NB4 (cell line): ENCODE results near the gene BRD2.
A peak's percentile ranks its signal among the peaks of the same experiment; 100 is the strongest.

Source experiments
- DNase-seq: peaks from one replicate; pipeline ENCODE4 v3.0.0; 2010; ENCODE audit warnings: low read depth
- H3K4me3 ChIP-seq: one replicate; pipeline ENCODE4 v1.5.1; 2011; ENCODE audit warnings: mild to moderate bottlenecking, low read depth, low read length, moderate library complexity
- MYC ChIP-seq: IDR thresholded peaks from 2 replicates; pipeline ENCODE4 v1.6.1; 2011; ENCODE audit warnings: low read depth, low read length
- POLR2A ChIP-seq: IDR thresholded peaks from 2 replicates; pipeline ENCODE4 v1.6.1; 2011; ENCODE audit warnings: mild to moderate bottlenecking; ENCODE audit not compliant: insufficient read length; ENCODE audit errors: extremely low read depth
- TF ChIP-seq, protein P1 (sequence below): IDR thresholded peaks from one replicate; pipeline ENCODE4 v1.5.1; 2012; ENCODE audit warnings: low read depth, low read length
- TF ChIP-seq, protein P2 (sequence below): IDR thresholded peaks from 2 replicates; pipeline ENCODE4 v1.6.1; 2011; ENCODE audit warnings: low read depth, low read length

The BRD2 gene

GRCh38 chr6:32983493-32983848 lies 15.1 kb downstream of the BRD2 start:
- peak; percentile 19 for DNase-seq
- H3K4me3 ChIP-seq = no peak overlapping the region
- TF ChIP-seq, protein P1, sequence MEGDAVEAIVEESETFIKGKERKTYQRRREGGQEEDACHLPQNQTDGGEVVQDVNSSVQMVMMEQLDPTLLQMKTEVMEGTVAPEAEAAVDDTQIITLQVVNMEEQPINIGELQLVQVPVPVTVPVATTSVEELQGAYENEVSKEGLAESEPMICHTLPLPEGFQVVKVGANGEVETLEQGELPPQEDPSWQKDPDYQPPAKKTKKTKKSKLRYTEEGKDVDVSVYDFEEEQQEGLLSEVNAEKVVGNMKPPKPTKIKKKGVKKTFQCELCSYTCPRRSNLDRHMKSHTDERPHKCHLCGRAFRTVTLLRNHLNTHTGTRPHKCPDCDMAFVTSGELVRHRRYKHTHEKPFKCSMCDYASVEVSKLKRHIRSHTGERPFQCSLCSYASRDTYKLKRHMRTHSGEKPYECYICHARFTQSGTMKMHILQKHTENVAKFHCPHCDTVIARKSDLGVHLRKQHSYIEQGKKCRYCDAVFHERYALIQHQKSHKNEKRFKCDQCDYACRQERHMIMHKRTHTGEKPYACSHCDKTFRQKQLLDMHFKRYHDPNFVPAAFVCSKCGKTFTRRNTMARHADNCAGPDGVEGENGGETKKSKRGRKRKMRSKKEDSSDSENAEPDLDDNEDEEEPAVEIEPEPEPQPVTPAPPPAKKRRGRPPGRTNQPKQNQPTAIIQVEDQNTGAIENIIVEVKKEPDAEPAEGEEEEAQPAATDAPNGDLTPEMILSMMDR = no peak
- TF ChIP-seq, protein P2, sequence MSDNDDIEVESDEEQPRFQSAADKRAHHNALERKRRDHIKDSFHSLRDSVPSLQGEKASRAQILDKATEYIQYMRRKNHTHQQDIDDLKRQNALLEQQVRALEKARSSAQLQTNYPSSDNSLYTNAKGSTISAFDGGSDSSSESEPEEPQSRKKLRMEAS = no peak
- no peak for TF ChIP-seq MYC
- no peak for TF ChIP-seq POLR2A

DNA sequence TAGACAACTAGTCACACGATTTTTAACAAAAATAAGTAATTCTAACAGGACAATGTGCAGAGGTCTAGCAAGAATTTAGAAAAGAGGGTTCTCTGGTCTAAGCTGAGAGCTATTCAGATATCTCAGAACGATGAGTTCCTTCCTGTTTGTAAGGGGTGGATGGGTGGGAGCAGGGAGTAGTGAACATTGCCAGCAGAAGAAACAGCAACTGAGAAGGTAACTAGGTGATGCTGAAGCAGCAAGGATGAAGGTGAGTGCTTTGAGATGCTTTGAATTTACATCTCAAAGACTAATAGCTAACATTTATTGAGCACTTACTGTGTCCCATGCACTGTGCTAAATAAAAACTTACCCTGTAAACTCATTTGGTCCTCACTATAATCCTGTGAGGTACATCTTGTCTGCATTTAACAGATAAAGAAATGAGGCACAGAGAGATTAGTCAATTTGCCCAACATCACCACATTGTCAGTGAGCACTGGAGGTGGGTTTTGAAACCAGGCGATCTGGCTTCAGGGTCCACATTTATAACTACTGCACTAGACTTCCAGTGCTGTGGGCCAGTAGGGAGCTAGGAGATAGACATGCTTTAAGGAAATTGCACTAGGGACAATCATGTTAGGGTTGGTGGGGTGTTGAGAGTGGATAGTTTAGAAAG lies 15.7 kb downstream of the BRD2 start:
- no peak for TF ChIP-seq POLR2A
- DNase-seq = peak; percentile 14
- H3K4me3 ChIP-seq = no peak overlapping the region

DNA sequence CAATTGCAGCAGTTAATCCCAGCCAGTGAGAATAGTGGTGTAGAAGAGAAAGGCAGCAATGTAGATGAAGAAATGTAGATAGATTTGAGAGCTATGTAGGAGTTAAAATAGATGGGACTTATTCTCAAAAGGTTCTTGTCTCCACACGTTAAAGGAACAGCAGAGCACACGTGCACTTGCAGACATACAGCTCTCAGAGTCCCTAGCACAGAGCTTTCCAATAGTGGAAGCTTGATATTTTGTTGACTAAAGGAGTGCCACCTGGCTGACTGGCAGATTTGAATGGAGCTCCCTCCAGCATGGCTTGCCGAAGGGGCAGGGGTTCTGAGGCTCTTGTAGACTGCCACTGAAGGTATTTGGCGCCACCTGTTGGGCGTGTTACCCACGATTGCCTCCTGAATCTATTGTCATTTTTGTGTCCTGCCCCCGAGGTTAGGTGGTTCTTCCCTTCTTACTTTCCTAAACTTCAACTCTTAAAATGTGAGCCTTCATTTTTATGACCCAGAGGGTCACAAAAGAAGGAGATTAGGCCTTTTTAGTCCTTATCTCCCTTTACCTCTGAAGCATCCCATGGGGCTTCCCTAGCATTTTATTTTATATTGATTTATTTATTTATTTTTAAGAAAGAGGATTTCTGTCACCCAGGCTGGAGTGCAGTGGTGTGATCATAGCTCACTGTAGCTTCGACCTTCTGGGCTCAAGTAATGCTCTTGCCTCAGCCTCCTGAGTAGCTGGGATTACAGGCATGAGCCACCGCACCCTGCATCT lies 16.4 kb downstream of the BRD2 start:
- no peak overlapping the region for H3K4me3 ChIP-seq
- no peak for TF ChIP-seq MYC
- no peak for TF ChIP-seq POLR2A
- TF ChIP-seq, protein P1 = peak; percentile 86
- TF ChIP-seq, protein P2 = peak; percentile 59
- DNase-seq = peak; percentile 91

DNA sequence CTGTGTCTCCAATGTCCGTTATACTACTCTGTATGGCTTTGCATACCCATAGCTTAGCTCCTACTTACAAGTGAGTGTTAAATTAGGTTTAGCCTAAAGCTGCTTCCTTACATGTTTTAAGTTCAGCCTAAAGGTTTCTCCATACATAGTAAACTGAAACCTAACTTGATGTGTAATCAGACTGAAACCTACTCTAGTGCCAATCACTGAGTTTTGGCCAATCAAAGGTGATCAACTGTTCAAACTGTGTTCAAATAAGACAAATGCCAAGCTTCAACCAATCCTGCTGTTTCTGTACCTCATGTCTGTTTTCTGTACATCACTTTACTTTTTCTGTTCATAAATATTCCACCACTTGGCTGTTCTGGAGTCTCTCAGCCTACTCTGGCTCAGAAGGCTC lies 21.0 kb downstream of the BRD2 start:
- H3K4me3 ChIP-seq = no peak overlapping the region
- TF ChIP-seq, protein P2 = no peak
- TF ChIP-seq, protein P1 = no peak
- TF ChIP-seq POLR2A = no peak
- no peak for TF ChIP-seq MYC
- DNase-seq = no peak

DNA sequence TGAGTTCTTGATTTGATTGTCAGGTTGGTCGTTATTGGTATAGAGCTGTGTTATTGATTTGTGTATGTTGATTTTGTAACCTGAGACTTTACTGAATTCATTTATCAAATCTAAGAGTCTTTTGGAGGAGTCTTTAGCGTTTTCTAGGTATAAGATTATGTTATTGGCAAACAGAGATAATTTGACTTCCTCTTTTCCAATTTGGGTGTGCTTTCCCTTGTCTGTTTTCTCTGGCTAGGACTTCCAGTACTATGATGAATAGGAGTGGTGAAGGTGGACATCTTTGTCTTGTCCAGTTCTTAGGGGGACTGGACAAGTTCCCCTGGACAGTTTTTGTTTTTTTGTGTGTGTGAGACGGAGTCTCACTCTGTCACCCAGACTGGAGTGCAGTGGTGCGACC lies 23.6 kb downstream of the BRD2 start:
- H3K4me3 ChIP-seq = no peak overlapping the region
- DNase-seq = no peak
- TF ChIP-seq, protein P1 = no peak
- TF ChIP-seq MYC (no peak), POLR2A (no peak)
- TF ChIP-seq, protein P2 = no peak

GRCh38 chr6:32993363-32993973 lies 25.1 kb downstream of the BRD2 start:
- TF ChIP-seq, protein P2 = no peak
- TF ChIP-seq POLR2A (no peak), MYC (no peak)
- TF ChIP-seq, protein P1 = no peak
- H3K4me3 ChIP-seq = no peak overlapping the region
- no peak for DNase-seq
